Globus pallidus (tissue), 1 donor: ENCODE measurements around the gene SETD5.
A peak's percentile ranks its signal among the peaks of the same experiment; 100 is the strongest.

Experiments used
- DNase-seq: peaks from one replicate; pipeline ENCODE4 v3.0.0-alpha.2; 2015; ENCODE audit warnings: low spot score

SETD5 gene

DNA sequence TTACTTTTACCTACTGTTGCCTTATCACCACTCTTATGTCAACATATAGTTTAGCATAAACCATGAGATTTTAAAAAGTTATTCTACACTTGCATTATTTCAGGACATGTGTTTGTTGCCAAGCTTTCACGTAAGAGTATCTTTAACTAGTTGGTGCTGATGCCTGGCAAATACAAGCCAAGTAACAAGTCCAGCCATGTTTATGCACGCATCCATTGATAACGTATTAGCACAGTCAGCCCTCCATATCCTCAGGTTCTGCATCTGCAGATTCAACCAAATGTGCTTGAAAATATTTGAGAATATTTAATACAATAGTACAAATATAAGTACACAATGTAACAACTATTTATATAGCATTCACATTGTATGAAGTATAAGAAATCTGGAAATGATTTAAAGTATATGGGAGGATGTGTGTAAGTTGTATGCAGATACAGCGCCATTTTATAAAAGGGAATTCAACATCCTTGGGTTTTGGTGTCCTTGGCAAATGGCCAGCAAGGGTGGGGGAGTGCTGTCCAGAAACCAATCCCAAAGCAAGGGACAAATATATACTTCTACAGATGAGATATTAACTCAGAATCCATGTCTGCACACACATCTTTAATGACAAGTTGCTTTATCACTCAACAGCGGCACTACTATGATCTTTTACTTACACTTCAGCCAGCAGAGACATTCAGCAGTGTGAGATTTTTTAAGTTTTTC, 8.7 kb upstream of the SETD5 start:
- DNase-seq, result no peak

DNA sequence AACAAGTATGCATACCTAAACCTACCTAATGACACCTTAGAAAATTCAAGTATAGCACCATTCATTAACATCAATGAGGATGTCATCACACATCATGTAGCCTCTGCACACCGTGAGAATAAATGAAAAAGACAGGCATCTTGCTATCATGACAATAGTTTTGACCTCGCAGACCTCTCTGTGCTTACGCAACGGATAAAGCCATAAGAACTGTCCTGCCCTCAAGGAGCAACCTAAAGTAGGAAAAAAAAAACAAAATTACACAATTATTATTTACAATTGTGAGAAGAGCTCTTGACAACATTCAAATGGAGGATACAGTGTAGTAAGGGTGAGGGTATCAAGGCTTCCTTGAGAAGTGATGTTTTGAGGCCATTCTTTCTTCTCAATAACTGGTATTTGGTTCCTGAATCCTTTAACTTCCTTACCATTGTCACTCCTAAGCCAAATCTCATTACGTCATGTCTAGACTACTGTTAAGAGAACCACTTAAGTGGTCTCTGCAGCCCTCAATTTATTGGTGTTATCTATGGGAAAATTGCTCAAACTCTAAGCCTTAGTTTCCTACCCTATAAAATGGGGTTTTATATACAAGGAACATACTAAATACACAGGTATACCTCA, 7.0 kb upstream of the SETD5 start:
- DNase-seq, result no peak

GRCh38 chr3:9392041-9392440, 5.4 kb upstream of the SETD5 start:
- no peak for DNase-seq

DNA sequence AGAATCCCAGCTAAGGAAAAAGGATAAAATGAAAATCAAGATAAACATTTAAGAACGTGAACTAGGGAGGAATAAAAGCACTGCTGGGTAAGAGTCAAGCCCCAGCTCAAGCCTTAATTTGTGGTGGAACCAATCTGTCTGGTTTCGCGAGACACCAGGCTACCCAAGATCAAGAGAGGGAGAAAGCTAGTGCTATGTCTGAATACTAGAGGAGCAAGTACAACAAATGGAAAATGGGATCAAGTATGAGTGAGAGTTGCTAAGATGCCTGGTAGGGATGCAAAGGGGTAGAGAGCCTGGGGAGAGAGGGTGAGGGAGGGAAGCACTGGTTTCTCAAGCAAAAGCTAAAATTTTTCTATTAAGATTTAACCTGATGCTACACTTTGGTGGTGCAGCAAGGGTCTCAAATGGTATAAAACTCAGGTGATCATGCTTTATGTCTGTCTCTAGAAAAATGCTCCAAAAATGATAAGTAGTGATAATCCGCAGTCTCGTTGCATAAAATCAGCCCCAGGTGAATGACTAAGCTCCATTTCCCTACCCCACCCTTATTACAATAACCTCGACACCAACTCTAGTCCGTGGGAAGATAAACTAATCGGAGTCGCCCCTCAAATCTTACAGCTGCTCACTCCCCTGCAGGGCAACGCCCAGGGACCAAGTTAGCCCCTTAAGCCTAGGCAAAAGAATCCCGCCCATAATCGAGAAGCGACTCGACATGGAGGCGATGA, 1.7 kb upstream of the SETD5 start:
- DNase-seq, result no peak

DNA sequence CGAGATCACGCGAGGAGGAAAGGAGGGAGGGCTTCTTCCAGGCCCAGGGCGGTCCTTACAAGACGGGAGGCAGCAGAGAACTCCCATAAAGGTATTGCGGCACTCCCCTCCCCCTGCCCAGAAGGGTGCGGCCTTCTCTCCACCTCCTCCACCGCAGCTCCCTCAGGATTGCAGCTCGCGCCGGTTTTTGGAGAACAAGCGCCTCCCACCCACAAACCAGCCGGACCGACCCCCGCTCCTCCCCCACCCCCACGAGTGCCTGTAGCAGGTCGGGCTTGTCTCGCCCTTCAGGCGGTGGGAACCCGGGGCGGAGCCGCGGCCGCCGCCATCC, 1.1 kb upstream of the SETD5 start:
- DNase-seq, result no peak

DNA sequence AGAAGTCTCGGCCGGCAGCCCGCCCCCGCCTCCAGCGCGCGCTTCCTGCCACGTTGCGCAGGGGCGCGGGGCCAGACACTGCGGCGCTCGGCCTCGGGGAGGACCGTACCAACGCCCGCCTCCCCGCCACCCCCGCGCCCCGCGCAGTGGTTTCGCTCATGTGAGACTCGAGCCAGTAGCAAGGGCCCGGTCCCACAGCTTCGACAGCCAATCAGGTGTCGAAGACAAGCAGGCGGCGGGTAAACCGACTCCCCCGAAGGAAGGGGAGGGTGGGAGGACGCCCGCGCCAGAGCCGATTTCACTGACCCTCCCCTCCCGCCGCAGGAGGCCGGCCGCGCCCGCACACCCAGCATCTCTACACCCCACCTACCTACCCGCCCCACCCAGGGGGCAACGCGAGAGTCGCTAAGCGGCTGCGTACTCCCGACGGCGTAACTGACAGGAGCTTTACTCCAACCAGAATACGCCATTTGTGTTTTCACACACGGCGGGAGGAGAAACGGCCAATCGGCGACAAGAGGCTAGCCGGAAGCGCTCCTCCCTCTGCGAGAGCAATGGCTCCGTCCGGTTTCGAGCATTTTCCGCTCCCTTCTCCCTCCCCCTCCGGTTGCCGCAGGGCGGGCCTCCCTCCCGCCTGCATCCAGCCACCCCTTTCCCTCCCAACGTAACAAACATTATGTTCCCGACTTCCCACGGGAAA, 633 bp upstream of the SETD5 start:
- peak; percentile 98 for DNase-seq

- DNase-seq, result peak; percentile 41
These were observed 688 bp downstream of the SETD5 start for GRCh38 chr3:9397906-9398699.

DNA sequence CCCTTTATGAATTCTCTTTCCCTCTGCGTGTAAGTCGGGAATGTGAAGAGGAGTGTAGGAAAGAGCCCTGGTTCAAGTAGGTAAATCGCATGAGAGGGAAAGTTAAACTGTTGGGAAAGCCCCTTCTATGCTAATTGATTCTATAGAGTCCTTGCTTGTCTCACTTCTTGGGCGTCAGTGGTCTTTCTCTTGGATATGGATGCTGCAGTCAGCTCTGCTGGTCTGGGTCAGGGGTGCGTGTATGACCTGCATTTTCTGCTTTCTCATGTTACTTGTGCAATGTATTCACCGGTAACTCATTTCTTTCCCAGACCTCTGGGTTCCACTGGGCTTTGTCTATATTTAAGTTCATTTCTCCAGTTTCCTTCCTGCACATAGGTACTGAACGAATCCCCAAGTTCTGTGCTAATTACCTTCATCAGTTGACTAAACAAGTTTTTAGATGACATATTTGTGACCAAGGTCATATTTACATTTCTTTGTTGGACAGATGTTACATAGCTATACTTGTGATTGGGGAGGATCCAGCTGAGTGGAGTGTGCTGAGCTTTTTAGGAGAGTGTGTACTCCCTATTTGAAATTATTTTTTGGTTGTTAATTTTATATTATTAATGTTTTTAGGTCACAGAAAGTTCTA, 1.4 kb downstream of the SETD5 start:
- DNase-seq, result no peak

- no peak for DNase-seq
These were observed 1.9 kb downstream of the SETD5 start for GRCh38 chr3:9399337-9399703.

DNA sequence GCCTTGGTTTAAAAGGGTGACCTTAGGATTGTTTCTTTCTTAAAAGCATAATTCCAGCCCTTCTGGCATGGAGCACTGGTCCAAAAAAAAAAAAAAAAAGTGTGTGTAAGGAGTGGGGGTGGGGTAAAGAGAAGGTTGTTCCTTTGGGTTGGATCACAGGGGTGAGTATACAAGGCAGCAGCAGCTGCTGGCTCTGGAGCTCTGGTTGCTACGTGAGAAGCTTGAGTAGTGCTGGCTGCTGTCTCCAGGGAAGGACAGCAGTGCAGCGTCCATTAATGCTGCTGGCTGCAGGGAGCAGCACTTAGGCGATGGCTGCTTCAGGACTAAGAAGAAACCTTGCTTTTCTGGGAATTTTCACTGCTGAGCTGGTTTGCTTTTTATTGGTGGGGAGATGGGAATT, 2.3 kb downstream of the SETD5 start:
- DNase-seq, result peak; percentile 75

DNA sequence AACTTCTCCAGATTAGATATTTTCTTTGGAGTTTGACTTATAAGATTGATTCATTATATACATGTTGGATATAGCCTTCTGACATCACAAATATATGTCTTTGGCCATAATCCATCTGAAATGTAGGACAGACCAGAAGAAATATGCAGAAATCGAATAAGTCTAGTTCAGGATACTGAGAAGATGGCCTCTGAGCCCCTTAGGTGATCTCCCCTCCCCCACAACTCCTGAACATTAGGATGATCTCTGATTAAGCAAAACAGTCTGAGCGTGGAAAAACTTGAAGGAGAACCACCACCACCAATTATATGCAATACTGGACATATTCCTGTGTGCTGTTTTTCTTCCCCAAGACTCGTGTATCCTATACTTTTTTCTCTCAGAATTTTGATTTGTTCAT, 3.2 kb downstream of the SETD5 start:
- DNase-seq, result no peak

DNA sequence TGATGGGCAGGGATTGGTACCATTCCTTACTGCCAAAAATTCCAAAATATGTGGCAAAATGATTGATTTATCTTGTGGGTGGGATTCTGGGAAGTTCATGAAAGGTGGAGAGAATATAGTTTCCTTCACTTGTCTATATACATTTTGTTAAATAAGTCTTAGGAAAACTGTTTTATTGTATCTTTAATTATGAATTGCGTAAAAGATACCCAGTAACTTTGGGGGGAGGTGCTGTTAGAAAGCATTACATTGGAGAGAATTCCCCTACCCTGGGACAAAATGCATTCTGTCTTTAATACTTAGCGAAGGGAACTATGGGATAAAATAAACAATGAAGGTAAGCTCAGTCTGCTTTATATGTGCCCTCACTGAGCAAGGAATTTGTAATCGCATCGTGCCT, 4.6 kb downstream of the SETD5 start:
- DNase-seq, result no peak

- DNase-seq, result peak; percentile 82
These were observed 5.2 kb downstream of the SETD5 start for GRCh38 chr3:9402410-9403228.

DNA sequence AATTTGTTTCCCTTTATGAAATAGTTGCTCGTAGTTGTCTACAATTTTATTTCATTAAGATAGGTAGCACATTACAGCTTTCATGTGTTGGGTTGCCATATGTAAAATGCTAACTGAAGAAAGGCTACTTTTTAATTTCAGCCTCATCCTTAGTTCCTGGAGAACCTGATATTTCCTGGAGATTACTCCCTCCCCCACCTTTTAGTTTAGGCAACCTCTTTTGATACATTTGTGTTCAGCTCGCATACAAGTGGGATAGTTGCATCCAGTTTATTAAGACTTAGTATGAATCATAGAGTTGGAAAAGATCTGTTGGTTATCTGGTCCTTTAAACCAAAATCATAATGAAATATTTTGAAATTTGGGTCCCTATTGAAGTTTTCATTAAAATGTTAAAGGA, 6.0 kb downstream of the SETD5 start:
- DNase-seq, result no peak

GRCh38 chr3:9404680-9405079, 7.3 kb downstream of the SETD5 start:
- DNase-seq, result no peak

GRCh38 chr3:9405756-9406155, 8.3 kb downstream of the SETD5 start:
- no peak for DNase-seq

- no peak for DNase-seq
These were observed 9.6 kb downstream of the SETD5 start for GRCh38 chr3:9406856-9407626.

- no peak for DNase-seq
These were observed 10.6 kb downstream of the SETD5 start for GRCh38 chr3:9408061-9408460.

GRCh38 chr3:9408546-9408945, 11.1 kb downstream of the SETD5 start:
- no peak for DNase-seq
